GM21723 (cell line): ENCODE data around the gene ACYP1.
"Not testable (repeated sequence)": the region's sequence is repeated elsewhere in the genome, so short reads cannot be mapped to it uniquely, and the experiment has no call there.

Experiments
- ATAC-seq: cut with Tn5 transposase; IDR thresholded peaks from one replicate; pipeline ENCODE4 v1.9.1; 2021; ENCODE audit warnings: mild to moderate bottlenecking, moderate library complexity; ENCODE audit not compliant: unreplicated experiment

Gene ACYP1

GRCh38 chr14:75068294-75069120 is 4.7 kb upstream of the ACYP1 start:
- ATAC-seq = peak; percentile 9

GRCh38 chr14:75067765-75068164 is 3.9 kb upstream of the ACYP1 start:
- not testable (repeated sequence) for ATAC-seq

- ATAC-seq = no peak
Measured at GRCh38 chr14:75067212-75067611, 3.4 kb upstream of the ACYP1 start.

- no peak for ATAC-seq
Measured at GRCh38 chr14:75066691-75067090, 2.9 kb upstream of the ACYP1 start.

- ATAC-seq = no peak
Measured at GRCh38 chr14:75064205-75064567, 362 bp upstream of the ACYP1 start.

- no peak for ATAC-seq
Measured at GRCh38 chr14:75063013-75063412, 811 bp downstream of the ACYP1 start.

GRCh38 chr14:75060420-75060819 is 3.4 kb downstream of the ACYP1 start:
- ATAC-seq = no peak

GRCh38 chr14:75059642-75060041 is 4.2 kb downstream of the ACYP1 start:
- no peak for ATAC-seq

GRCh38 chr14:75054421-75054820 is 9.4 kb downstream of the ACYP1 start:
- no peak for ATAC-seq

GRCh38 chr14:75053396-75054291 is 10.2 kb downstream of the ACYP1 start:
- no peak for ATAC-seq

- ATAC-seq = no peak
Measured at GRCh38 chr14:75051556-75051899, 12.3 kb downstream of the ACYP1 start.

GRCh38 chr14:75050852-75051555 is 12.8 kb downstream of the ACYP1 start, which contains the start of gene MLH3:
MLH3 (minus strand) TSS chr14:75051467; CDS start chr14:75049655, 1,812 bp downstream.
- peak; percentile 77 for ATAC-seq

GRCh38 chr14:75049731-75050201 is 14.1 kb downstream of the ACYP1 start:
- no peak for ATAC-seq

GRCh38 chr14:75049136-75049535 is 14.7 kb downstream of the ACYP1 start:
- no peak for ATAC-seq

- ATAC-seq = no peak
Measured at GRCh38 chr14:75048101-75048500, 15.7 kb downstream of the ACYP1 start.

- no peak for ATAC-seq
Measured at GRCh38 chr14:75047506-75047905, 16.3 kb downstream of the ACYP1 start.

GRCh38 chr14:75046899-75047298 is 16.9 kb downstream of the ACYP1 start:
- no peak for ATAC-seq

GRCh38 chr14:75046275-75046674 is 17.5 kb downstream of the ACYP1 start:
- no peak for ATAC-seq

GRCh38 chr14:75044752-75045151 is 19.1 kb downstream of the ACYP1 start:
- no peak for ATAC-seq

- no peak for ATAC-seq
Measured at GRCh38 chr14:75044322-75044721, 19.5 kb downstream of the ACYP1 start.

- ATAC-seq = no peak
Measured at GRCh38 chr14:75042035-75042434, 21.8 kb downstream of the ACYP1 start.
